Measurements from ENCODE around the gene TMEM108.

Gene TMEM108

DNA sequence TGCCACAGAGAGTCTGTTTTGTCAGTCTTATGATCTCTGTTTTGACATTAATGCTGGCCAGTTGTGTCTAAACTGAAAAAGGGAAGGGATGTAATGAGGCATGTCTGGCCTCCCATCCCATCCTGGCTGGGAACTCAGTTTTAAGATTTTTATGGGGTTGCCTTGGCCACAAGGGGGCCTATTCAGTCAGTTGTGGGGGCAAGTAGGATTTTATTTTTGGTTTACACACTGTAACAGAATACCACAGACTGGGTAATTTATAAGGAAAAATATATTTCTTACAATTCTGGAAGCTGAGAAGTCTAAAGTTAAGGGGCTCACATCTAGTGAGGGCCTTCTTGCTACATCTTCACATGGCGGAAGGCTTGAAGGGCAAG is 129.8 kb downstream of the TMEM108 start:
- no peak for DNase-seq

DNA sequence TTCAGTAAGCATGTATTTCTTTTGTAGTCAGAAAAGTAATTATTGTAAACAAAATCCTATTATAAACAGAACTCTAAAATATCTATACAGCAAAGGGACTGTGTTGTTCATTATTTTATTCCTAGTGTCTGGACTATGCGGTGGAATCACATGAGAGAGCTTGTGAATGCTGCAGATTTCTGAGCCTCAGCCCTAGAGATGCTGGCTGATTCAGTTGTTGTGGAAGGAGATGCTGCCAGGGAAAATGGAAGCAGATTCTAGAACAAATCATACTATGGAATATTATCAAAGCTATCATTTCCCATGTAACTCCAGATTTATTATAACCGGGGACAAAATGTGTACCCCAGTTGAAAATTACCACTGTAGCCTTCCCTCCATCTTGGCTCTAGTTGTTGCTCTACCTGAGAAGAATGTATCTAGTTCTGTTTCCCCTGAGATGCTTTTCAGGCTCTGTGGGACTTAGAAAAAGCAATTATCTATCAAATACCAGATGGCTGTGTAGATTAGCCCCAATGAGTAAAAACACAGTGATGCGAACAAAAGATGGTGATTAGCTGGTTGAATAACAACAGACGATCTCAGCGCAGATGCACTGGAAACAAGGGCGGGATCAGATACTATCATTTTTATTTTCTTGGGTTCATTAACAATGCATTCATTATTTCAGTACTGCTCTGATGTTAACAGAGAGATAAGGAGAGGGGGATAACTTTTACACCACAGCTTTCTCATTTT is 131.3 kb downstream of the TMEM108 start:
- no peak for DNase-seq

DNA sequence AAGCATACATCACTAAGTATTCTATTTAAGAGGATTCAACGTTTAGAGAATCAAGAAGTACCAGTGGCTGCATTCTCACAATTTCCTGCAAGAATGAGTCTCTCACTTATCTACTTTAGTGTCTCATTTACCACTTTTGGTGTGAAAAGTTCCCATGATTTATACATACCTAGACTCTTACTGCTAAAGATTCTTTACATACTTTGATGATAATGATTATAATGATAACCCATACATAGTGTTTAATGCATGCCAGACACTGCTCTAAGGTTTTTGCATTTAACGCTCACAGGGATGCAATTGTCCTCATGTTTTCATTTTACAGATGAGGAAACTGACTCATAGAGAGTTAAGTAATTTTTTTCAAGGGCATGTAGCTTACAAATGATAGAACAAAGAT is 133.6 kb downstream of the TMEM108 start:
- DNase-seq, result no peak

DNA sequence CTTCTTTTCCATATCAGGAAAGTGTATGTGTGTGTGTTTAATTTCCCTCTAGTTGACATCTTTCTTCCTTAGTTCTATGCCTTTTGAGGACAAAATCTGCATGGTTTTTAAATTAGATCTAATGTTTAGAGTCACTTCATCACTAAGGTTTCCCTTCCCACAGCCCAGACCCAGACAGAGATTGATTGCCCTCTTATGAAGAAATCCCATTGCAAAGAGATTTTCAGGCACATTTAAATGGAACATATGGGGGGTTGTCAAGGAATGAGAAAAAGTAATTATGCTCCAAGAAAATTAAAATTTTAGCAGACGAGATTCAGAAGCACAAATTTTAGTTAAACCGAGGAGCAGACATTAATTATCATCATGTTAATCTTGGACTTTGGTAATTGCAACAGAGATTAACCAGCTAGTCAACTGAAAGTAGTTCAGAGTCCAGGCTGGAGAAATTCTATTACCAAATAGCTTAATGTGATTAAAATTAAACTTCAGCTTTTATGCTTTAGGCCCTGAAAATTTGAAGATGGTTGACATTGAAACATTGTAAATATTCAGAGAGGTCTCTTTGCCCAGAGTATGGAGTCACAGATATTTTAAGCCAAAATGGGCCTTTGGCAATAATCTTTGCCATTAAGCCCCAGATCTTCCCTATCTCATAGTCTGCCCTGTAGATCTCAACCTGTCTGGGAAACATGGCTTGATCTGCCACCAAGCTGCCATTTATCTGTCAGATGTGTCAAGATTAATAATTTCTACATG is 143.4 kb downstream of the TMEM108 start:
- no peak for DNase-seq

DNA sequence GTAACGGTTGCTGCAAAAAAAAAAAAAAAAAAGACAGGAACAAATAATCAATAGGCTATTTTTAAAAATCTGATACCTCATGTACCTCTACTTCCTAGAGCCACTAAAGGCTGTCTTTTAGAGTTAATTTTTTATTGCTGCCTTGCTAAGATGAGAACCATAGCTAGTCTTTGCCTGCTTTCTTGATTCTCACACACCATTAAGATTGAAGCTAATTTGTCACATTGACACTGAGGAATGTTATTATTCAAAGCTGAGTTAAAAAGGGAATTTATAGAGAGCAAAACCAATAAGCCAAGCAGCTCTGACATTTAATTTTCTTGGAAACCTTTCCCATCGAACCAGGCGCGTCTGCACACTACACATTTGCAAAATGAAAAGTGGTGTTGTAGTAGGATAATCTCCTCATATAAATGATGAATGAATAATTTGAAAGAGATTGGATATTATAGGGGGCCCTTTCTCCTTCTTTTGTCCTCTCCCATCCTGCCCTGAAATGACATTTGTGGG is 149.7 kb downstream of the TMEM108 start:
- DNase-seq, result no peak

DNA sequence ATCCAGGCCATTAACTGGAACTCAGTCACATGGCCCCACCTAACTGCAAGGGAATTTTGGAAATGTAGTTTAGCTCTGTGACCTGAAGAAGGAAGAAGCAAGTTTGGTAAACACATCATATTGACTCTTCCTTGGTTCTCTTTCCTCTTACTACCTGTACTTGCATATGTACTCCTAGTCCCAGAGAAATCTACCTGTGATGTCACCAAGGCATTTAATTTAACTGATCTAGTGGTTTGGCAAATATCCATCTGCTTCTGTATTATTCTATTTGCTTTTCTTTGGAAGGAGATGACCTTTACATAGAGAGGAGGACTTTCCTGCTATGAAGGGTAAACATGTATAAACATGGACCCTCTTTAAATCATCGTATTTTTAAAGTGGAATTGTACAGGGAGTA is 150.8 kb downstream of the TMEM108 start:
- no peak for DNase-seq

DNA sequence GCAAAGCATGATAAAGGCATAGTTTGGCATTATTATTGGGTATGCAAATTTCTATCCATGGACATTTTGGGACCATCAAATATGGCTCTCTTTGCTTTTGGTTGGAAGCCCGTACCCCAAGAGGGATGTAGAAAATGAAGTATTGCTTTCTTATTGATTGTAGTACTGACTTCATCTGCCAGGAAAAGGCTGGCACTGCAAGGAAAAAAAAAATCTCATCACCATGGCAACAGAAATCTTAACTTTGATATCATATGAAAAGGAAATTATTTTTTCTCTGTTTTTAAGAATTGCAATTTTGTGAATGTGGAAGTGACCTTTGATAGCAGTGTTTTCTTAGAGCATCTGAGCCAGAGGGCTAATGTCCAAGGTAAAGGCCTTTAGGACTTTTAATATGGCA is 151.7 kb downstream of the TMEM108 start:
- DNase-seq, result no peak

DNA sequence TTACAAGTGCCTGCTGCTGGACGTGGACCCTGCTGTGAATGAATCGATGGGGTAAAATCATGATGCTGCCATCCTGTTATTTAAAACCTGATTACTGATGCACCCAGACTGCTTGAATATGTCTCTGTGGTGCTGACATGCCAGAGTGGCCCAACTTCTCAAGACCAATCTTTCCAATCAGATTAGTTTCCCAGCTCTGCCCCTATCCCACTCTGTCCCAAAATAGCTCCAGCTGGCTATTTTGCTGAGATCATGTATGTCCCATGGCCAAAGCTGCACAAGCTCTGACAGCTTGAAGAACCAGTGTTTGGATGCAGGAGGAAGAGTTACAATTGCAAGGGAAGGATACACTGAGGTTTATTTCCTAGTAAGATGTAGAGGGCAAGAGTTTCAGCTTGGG is 153.6 kb downstream of the TMEM108 start:
- no peak for DNase-seq

DNA sequence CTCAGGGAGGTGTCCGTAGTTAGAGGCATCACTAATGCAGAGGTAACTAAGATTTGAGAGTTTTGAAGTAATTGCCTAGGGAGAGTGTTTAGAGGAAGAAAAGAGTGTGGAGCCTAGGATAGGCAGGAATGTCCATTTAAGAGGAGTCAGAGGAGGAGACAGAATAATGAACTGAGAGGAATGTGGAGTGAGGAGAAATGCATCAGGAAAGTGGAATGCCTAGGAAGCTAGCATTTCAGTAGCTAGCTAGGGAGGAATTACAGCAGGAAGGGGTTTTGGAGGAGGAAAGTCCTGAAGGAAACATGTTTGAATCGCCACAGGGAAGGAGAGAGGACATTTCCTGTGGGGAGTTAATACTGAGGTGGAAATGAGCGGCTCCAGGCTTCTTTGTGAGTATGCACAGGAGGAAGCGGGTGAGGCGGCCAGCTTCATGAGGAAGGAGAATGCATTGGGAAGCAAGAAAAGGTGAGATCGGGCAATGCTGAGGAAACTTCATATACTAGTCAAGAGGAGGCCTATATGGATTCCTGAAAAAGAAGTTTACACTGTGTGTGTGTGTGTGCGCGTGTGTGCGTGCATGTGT is 154.3 kb downstream of the TMEM108 start:
- no peak for DNase-seq

DNA sequence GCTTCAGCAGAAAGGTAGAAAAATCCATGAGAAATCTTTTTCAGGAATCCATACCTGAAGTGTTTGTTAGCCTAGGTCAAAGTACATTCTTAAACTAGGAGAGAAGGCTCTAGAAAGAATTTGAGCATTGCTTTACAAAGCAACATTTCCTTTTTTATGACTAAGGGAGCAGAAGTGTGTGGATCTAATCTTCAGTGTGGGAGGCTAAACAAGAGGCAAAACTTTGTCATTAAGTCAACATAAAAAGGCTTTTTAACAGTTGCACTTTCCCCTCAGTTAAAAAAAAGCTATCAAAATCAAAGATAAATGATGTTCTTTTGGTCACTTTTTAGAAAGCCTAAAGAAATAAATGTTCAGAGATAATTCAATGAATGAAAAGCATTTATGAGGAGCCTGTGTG is 154.8 kb downstream of the TMEM108 start:
- no peak for DNase-seq

DNA sequence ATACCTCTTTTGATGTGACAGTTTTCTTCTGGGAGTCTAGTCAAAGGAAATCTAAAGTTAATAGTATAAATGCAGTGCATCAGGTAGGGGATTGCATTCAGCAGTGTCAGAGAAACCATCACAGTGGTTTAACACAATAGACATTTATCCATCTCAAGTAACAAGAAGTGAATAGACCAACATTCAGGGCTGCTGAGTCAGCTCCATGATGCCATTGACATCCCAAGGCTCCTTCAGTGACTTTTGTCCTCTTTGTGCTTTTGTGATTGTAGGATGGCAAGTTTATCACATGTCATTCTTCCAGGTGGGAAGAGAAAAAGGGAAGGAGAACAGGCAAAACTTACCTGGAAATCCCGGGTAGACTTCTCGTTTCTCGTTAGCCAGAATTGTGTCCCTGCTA is 158.3 kb downstream of the TMEM108 start:
- DNase-seq, result no peak

DNA sequence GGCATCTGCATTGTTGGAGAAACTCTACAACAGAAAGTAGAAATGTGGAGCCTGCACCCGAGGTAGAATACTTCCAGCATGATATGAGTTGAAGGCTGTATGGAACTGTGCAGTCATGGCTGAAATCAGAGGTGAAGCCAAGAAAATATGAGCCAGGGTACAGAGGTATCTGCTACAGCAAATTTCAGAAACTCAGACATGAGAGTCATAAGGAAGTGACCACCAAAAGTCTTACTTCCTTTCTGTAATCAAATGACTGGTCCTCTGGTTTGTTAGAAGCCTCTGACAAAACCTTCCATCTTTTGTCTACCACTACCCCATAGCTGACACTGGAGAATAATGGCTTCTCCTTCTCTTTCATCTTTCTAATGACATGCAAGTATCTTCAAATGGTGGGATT is 159.4 kb downstream of the TMEM108 start:
- DNase-seq, result no peak

DNA sequence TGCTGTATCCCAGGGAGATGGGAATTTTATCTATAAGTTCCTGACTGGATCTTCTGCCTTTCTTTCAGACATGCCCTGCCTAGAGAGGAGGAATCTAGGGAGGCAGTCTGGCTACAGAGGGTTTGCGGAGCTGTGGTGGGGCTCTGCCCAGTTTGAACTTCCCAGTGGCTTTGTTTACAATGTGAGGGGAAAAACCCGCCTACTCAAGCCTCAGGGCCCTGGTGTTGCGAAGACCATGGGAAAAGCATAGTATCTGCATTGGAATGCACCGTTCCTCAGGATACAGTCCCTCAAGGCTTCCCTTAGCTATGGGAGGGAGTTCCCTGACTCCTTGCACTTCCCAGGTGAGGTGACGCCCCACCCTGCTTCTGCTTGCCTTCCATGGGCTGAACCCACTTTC is 168.7 kb downstream of the TMEM108 start:
- no peak for DNase-seq

DNA sequence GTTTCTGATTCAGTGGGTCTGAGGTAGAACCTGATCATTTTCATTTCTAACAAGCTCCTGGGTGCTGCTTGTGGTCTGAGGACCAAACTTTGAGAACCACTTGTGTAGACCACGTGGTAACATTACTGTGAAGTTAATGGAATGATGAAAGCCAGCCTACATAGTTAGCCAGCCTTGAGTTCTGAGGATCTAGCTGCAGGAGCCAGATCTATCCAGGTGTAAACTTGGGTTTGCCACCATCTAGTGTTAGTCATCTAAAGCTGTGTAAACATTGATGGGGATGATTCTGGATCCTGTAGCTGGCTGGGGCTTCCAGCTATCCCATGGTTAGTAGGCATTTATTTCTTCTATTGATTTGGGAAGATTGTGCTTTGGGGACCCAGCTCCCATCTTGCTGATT is 170.0 kb downstream of the TMEM108 start:
- no peak for DNase-seq

DNA sequence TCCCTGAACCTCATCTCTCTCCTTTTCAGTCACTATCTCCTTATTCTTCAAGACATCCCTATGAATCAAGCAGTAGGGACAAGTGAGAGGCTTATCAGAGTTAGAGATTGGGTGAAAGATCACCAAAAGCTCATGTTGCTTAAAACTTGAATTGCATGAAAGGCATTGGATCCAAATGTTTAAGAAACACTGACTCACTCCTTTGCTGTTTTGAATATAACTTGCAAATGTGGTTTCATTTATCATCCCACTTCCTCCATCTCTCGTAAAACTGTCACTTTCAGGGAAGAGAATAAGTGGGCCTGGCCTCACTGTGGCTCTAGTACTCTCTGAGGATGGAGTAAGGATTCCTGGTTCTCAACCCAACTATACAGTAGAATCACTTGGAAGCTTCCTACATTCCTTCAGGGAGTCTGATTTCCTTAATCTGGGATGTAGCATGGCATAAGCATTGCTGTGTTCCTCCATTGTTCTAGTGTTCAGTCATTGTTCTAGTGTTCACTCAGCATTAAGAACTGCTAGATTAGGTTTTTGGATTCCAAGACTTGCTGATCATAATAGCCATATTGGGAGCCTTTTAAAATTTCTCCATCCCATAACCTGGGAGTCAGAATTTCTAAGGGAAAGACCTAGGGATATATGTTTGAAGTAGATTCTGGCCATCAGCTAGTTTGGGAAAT is 171.8 kb downstream of the TMEM108 start:
- DNase-seq, result no peak

DNA sequence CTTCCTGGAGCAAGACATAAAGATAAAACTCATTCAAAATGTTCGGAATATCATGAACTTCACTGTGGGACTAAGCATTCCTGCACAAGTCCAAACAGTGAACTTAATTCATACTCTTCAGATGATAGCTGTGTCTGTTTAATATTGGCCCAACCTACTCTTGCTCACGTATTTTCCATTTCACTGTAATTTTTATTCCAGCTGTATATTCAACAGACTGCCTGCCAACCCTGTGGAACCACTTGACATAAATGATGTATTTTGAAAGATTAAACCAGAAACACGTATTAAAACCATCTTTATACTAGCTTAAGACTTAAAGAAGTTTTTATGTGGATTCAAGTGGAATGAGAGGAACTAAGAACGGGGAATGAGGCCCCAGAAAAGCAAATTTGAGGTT is 172.5 kb downstream of the TMEM108 start:
- DNase-seq, result no peak

DNA sequence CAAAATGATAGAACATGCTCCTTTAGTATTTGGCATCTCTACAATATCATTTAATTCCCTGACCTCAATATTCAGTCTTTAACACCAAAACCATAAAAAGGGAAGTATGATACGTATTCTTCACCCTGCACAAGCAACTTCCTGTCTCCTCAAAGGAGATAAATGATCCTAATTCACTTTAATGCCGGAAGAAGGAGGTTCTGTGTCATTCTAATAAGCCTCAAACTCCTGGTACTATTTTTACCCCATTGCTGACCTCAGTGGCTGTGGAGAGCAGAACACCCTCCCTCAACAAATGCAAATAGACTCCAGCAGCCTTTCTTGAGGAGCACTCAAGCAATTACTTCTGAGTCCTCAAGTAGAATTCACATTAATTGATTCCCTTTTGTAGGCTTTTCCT is 173.3 kb downstream of the TMEM108 start:
- DNase-seq, result no peak

DNA sequence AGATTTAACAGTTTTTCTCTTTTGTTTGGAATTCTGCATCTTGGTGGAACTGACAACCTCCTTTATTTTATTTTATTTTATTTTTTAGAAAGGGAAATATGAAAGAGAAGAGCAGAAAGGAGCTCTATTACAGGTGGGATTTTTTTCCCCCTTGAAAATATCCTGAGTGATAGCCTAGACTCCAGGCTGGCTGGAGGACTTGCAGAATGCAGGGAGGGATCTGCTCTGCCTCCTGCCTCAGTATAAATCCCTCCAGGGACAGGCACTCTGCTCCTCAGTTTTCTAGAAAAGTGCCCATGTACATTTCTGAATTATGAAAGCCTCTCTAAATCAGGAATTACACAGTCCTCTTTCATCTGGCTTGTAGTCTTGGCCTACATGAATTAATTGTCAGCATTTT is 173.7 kb downstream of the TMEM108 start:
- DNase-seq, result no peak

DNA sequence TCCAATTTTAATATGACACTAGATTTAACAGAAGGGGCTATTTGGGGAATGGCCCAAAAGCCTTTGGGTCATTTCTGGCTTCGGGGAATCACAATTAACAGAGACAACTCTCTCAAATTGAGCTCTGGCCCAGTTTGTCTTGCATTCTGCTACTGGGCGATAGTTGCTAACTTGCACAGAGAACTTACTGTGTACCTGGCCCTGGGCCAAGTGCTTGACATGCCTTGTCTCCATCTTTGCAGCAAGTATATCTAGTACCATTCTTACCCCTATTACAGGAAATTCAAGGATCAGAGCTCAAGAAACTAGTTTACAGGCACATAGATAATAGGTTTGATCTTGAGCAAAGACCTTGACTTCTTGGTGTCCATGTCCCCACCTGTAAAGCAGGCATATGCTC is 175.7 kb downstream of the TMEM108 start:
- DNase-seq, result no peak

DNA sequence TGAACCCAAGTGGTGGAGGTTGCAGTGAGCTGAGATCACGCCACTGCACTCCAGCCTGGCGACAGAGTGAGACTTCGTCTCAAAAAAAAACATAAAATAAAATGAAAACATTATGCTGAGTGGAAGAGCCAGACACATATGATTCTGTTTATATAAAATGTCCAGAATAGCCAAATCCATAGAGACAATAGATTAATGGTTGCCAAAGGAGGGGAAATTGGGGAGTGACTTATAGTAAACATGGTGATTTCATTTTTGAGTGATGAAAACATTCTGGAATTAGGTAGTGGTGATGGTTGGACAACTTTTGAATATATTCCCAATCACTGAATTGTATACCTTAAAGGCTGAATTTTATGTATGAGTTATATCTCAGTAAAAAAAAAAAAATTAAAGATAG is 189.6 kb downstream of the TMEM108 start:
- no peak for DNase-seq

DNA sequence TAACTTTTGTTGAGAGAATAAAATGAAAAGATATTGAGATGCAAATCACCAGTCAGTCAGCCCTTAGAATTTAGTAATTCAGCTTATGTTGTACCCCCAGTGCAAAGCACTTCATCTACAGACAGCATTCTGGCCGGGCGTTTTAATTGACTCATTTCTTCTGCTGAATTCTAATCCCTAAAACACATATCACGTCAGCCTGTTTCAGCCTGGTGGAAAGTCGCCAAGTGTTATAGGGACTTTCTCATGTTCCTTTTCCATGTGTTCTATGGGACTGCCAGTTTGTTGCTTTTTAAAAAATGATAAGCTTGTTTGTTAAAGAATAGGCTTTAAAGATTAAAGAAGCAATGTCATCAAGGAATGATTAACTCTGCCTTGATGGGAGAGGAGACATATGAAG is 192.0 kb downstream of the TMEM108 start:
- no peak for DNase-seq

DNA sequence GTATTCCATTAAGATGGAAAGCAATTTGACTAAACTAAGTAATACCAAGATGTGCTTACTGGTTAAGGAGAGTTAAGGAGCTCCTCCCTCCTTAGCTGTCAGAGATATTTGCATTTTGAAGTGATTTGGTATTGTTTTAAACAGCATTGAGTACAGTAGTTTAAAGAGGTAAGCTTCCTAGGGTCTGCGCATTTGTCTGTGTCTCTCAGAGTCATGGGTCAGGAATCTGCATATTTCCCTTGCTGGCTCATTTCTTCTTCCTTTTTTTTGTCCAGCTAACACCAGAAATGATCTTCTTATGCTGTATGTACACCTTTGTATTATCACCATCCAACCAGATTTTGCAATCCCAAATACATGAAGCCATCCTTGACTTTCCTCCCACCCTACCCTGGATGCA is 198.7 kb downstream of the TMEM108 start:
- no peak for DNase-seq

DNA sequence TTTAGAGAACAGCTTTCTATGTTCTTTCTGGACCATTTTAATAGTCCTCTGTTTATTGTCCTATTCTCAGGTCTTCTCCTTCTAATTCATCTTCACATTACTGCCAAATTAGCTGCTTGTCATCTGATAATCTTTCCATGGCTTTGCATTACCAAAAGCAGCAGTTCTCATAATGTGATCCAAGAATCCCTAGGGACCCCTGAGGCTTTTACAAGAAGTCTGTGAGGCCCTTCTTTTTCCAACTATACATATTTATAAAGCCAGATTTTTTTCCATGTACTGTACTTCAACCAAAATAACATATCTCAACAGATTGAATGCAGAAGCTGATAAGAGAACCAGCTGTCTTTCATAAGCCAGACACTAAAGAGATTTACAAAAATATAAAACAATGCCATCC is 199.2 kb downstream of the TMEM108 start:
- no peak for DNase-seq

DNA sequence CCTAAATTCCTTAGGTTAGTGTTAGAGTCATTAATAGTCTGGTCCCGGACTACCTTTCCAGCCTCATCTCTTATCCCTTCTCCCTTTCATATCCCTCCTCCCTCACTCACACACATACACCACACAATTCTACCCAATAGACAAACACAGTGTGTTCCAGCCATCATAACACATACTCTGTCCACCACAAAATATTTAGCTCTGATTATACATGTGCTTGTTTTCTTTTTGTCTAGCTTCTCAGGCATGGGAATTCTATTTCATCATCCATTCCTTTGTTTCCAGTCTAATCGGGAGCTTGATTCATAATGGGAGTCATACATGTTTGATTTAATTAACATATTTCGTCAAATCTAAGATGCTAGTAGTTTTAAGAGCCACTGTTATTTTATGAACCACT is 199.8 kb downstream of the TMEM108 start:
- DNase-seq, result no peak

Data from activated naive CD4-positive, alpha-beta T cell treated with Interleukin-2 at 50 U/mL for 16 hours (primary cell).